Ovary (tissue), 10 donors: ENCODE results near the gene DAB2. TPM values are rescaled to one million over a fixed set of nuclear protein-coding genes. Genes with fewer than 3 reads are reported as not detected.

Experiments
- DNase-seq, 5 donors: peaks; one replicate each; pipeline ENCODE4 v3.0.0-alpha.2; 2019 to 2020
- H3K27ac ChIP-seq, 2 donors: fragments of 200-600 bp; one replicate each; pipeline versions ENCODE4 v1.5.1 to v1.8.0; 2019 to 2022
- H3K27me3 ChIP-seq: fragments of 200-600 bp; one replicate; pipeline ENCODE4 v1.8.0; 2022
- H3K36me3 ChIP-seq: fragments of 200-600 bp; sonication (generic); one replicate; pipeline ENCODE4 v1.5.1; 2019
- H3K4me1 ChIP-seq: one replicate; pipeline ENCODE4 v1.8.1; 2013; ENCODE audit warnings: mild to moderate bottlenecking, moderate library complexity; ENCODE audit not compliant: insufficient read depth
- H3K4me3 ChIP-seq: fragments of 200-600 bp; sonication (generic); one replicate; pipeline ENCODE4 v1.5.1; 2017
- H3K9me3 ChIP-seq, 2 donors: fragments of 200-600 bp in 1 of 2; sonication (generic) in 1 of 2; one replicate each; pipeline versions ENCODE4 v1.5.1 to v1.8.1; 2013 to 2019; ENCODE audit warnings: mild to moderate bottlenecking in 1 of 2, moderate library complexity in 1 of 2
- EP300 ChIP-seq: sonication (generic); formaldehyde crosslinking; IDR thresholded peaks from one replicate; pipeline ENCODE4 v1.6.1; 2017; ENCODE audit warnings: antibody characterized with exemption
- POLR2A ChIP-seq: fragments of 450-650 bp; IDR thresholded peaks from one replicate; pipeline ENCODE4 v1.6.1; 2017; ENCODE audit warnings: antibody characterized with exemption, mild to moderate bottlenecking, moderate library complexity
- WGBS, 3 donors: extraction: QIAGEN DNeasy Blood & Tissue Kit in 1 of 3; methylation state at CpG; one replicate each; pipeline versions ENCODE4 v1.1.5 to v1.1.7; 2013 to 2017; 5-methylcytosine and 5-hydroxymethylcytosine counted together
- intact Hi-C, 4 donors: fragments of 100-400 bp; cut with DNase I; formaldehyde crosslinking; loops; one replicate each; pipeline versions ENCODE4 v1.11.0 to v1.15.1; 2022 to 2023
- long read RNA-seq, 3 donors: library from polyadenylated mRNA in 2 of 3; unstranded in 2 of 3; transcript quantifications; one replicate each; pipeline ENCODE4 v2.0.0 and lab custom pipeline, GENCODE V29; 2021 to 2026
- polyA plus RNA-seq, 2 donors: library from polyadenylated mRNA; stranded (reverse); fragments of 200-250 nt in 1 of 2; fragments of 350-450 nt in 1 of 2; fragmentation: Illumina TruSeq in 1 of 2; extraction: RNeasy Lipid Tissue Mini Kit (QIAGEN cat#74804) in 1 of 2; gene quantifications; one replicate each; pipeline ENCODE4 v1.2.3, GENCODE V29; 2013 to 2014
- total RNA-seq, 7 donors: library from RNA; depleted of rRNA in 2 of 7; stranded (reverse); fragments of >200 nt in 2 of 7; fragmentation: NEBNext Ultra II Directional in 3 of 7; extraction: Animal tissue kit (Norgen Biotek cat#: 25700) in 3 of 7; gene quantifications; one replicate each; pipeline versions ENCODE4 v1.1.0 to v1.2.4, GENCODE V29; 2016 to 2023
- TF ChIP-seq, protein P1 (sequence below), 3 donors: fragments of 450-650 bp in 2 of 3; fragments of 200-600 bp in 1 of 3; IDR thresholded peaks; one replicate each; pipeline versions ENCODE4 v1.5.1 to v1.8.0; 2016 to 2022; ENCODE audit warnings: antibody characterized with exemption in 3 of 3, mild to moderate bottlenecking in 1 of 3
- donor health status: DM: no; HTN: no; CAD: no; lungs with moderate emphysema.
- donor health status: DM: no; HTN: no; CAD: no.
- donor health status: Bipolar disorder and iron deficiency.
- donor health status: DM: yes; HTN: yes; CAD: no.
- donor health status: DM: no; HTN: no; CAD: no.
- donor health status: DM: yes; HTN: yes; CAD: no.

DAB2 gene
- total RNA-seq (10 to 100 TPM; 25.0 to 79.0 (median 38.7) TPM), polyA plus RNA-seq (100 to 1,000 TPM in 1 of 2 donors, 10 to 100 TPM in 1; 26.7 to 118 TPM)
- long read RNA-seq, donor 1, full-length matches to known transcripts: 12 of 48 reads
- long read RNA-seq, donor 1, partial matches to known transcripts: 26 of 48 reads
- long read RNA-seq, donor 1, other reads (novel, unspliced or antisense): 10 of 48 reads
- long read RNA-seq, donor 2, full-length matches to known transcripts: 2 of 2 reads
- long read RNA-seq, donor 2, partial matches to known transcripts: 0 of 2 reads
- long read RNA-seq, donor 2, other reads (novel, unspliced or antisense): 0 of 2 reads
- long read RNA-seq, donor 3, full-length matches to known transcripts: 21 of 65 reads
- long read RNA-seq, donor 3, partial matches to known transcripts: 24 of 65 reads
- long read RNA-seq, donor 3, other reads (novel, unspliced or antisense): 20 of 65 reads

DNA sequence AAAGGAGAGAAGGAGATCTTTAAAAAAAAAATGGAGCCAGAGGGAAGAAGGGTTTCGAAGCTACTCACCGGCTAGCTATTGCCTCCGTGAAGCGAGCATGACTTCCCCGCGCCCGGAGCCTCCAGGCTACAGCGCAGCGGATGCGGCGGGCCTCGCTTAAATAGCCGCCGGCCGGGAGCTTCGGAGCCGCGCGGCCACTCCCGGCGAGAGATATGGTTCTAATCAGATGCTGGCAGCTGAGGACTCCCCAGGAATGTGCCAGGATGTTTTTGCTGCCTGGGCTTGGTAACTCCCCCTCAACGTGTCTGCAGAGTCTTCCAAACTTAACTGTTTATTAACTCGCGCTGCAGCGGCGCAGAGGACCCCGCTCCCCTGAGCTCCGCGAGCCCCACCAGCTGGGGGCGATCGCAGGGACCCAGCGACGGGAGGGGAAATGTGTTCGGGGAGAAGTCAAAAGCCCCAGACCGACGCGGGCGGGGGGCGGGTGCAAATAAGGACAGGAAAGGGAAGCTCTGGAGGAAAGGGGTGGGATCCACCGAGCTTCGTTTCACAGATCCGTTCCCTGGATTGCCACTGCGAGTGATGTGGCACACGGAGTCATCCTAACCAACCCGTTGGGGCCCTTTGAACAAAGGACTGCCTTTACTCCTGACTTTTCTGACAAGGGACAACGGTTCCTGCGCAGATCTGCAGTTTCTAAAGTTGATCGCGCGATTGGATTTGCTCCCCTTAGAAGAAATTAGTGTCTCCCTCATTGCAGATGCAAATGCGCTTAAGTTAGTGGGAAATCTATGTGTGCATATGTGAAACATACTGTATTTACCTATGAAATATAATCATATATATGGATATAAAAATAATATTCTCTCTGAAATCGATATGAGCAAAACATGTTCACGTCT is at the start of gene DAB2:
Gene DAB2, minus strand, starts transcription at position 245 of the 902 bp plus-strand sequence. CDS start 30,660 bp downstream, outside the sequence.
- intact Hi-C loops: loop anchor here in 1 of 4 donors (5.0 to 10.0 kb wide), 2 partner anchors 112 to 350 kb away; partner anchors contain the start of gene RICTOR
- Histone ChIP-seq H3K9me3 (no peaks in the 10 kb centered on the region), H3K4me1 (peaks cover 22% of the 10 kb centered on the region)

DNA sequence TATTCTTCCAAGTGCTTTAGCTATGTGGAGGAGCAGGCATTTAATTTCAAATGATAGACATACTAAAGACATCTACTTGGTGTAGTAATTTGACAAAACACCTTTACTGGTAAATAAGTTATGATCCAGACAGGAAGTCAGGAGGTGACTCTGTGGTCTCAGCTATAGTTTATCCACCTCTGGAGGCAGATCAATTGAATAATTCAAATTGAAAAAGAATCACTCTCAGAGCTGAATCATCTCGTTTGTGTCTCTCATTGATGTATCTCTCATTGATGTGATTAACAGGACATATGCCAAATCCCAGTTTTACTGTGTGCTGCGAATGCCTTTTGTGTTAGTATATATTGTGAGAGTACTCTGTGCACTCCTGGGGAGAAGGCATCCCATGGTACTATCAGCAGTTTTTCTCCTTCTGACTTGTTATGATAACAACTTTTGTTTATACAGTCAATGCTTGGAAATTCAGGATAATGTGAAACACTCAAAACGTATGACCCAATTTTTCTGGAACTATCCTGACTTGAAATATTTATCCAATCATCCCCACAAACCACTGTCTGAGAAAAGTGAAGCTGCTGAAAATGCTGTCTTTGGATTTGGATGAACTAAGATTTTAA is 48.5 kb upstream of the DAB2 start:
- Histone ChIP-seq H3K27me3 (no peaks in the 10 kb centered on the region), H3K27ac (no peak overlapping the region), H3K4me1 (peaks cover 2% of the 10 kb centered on the region), H3K36me3 (no peaks in the 10 kb centered on the region), H3K4me3 (no peak overlapping the region), H3K9me3 (no peaks in the 10 kb centered on the region)
- no peak for DNase-seq
- intact Hi-C loops: no loop called here
- TF ChIP-seq POLR2A (no peak), EP300 (no peak)
- TF ChIP-seq, protein P1, sequence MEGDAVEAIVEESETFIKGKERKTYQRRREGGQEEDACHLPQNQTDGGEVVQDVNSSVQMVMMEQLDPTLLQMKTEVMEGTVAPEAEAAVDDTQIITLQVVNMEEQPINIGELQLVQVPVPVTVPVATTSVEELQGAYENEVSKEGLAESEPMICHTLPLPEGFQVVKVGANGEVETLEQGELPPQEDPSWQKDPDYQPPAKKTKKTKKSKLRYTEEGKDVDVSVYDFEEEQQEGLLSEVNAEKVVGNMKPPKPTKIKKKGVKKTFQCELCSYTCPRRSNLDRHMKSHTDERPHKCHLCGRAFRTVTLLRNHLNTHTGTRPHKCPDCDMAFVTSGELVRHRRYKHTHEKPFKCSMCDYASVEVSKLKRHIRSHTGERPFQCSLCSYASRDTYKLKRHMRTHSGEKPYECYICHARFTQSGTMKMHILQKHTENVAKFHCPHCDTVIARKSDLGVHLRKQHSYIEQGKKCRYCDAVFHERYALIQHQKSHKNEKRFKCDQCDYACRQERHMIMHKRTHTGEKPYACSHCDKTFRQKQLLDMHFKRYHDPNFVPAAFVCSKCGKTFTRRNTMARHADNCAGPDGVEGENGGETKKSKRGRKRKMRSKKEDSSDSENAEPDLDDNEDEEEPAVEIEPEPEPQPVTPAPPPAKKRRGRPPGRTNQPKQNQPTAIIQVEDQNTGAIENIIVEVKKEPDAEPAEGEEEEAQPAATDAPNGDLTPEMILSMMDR (IDR thresholded peaks at IDR 0.05): no peak
- WGBS, 3 donors: 10 to 37% (median 13%) methylated on average over 3 of the region's 3 CpGs

More for the DNA sequence above, at the start of gene DAB2:
- Histone ChIP-seq H3K27me3 (no peaks in the 10 kb centered on the region), H3K27ac (peak within 1 kb of the TSS; percentile 37 to 74), H3K36me3 (no peaks in the 10 kb centered on the region), H3K4me3 (peak within 1 kb of the TSS; percentile 68)
- 1 to 2% (median 1%) methylated on average over 53 of the region's 53 CpGs for WGBS, 3 donors
- TF ChIP-seq POLR2A (peak; percentile 25), EP300 (no peak)
- TF ChIP-seq, protein P1 (IDR thresholded peaks at IDR 0.05): peak in 2 of 3 donors; percentile 30 to 57
- DNase-seq: peak; percentile 78 to 86 (median 80)

DNA sequence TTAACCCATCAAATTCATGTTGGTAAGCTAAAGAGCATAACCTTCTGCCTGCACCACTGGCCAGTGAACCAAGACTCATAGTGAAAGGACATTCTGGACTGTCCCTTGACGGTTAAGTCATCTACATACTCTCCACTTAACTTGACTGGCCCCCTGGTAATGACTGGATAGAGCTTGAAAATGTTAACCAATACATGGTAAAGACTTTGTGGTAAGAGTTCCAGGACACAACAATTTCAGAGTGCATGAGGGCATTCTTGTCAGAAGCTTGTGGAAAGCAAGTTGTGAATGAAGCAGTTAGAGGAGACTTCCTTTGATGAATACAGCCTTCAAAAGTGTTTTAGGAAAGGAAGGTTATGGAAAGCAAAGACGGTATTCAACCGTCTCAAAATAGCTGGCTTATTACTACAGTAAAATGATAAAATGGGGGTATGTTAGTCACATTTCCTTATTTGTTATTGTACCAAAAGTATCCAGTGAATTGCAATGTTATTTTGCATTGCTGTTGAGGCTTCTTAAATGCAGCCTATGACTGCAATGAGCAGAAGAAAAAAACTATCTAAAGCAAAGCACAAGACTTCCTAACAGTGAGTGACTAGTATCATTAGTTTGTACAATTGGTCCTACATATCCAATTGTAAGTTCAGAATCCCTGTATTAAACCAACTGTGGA is 47.2 kb upstream of the DAB2 start:
- WGBS, 3 donors: 47 to 54% (median 49%) methylated on average over 3 of the region's 3 CpGs
- intact Hi-C loops: no loop called here
- H3K27me3 ChIP-seq: no peaks in the 10 kb centered on the region
- no peaks in the 10 kb centered on the region for H3K9me3 ChIP-seq
- DNase-seq: no peak
- H3K4me1 ChIP-seq: peaks cover 2% of the 10 kb centered on the region
- no peak overlapping the region for H3K27ac ChIP-seq
- H3K4me3 ChIP-seq: no peak overlapping the region
- no peaks in the 10 kb centered on the region for H3K36me3 ChIP-seq
- TF ChIP-seq EP300 (no peak), POLR2A (no peak)
- TF ChIP-seq, protein P1 (IDR thresholded peaks at IDR 0.05): no peak
